Activated CD4-positive, alpha-beta T cell treated with anti-CD3 and anti-CD28 coated beads for 48 hours (primary cell): ENCODE measurements around the gene ACSM6.
"Not testable (repeated sequence)": the region's sequence is repeated elsewhere in the genome, so short reads cannot be mapped to it uniquely, and the experiment has no call there.

ENCODE experiments used
- DNase-seq: peaks from one replicate; pipeline ENCODE4 v3.0.0-alpha.2; 2020

The ACSM6 gene, protein sequence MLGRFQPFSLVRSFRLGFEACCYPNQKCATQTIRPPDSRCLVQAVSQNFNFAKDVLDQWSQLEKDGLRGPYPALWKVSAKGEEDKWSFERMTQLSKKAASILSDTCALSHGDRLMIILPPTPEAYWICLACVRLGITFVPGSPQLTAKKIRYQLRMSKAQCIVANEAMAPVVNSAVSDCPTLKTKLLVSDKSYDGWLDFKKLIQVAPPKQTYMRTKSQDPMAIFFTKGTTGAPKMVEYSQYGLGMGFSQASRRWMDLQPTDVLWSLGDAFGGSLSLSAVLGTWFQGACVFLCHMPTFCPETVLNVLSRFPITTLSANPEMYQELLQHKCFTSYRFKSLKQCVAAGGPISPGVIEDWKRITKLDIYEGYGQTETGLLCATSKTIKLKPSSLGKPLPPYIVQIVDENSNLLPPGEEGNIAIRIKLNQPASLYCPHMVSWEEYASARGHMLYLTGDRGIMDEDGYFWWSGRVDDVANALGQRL

DNA sequence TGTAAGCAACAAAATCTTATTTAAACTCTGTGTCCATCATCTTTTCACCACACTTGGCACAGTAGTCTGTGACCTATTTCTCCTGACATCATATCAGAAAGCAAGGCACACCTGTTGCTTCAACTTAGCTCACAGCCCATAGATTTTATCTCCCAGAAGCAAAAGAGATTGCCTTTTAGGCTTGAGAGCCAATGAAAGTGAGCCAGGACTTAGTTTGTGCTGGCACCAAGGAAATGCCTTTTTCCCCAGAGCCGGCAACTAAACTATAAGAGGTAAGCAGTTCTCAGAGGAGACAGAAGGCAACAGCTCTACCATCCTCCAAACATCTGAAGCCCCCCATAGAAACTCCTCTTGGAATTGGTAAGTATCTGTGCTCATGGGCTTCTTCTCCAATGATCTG, at the start of gene ACSM6:
ACSM6 (plus strand) TSS at position 295 of the 400 bp plus-strand sequence. CDS start 248 bp downstream, outside the sequence.
- no peak for DNase-seq

DNA sequence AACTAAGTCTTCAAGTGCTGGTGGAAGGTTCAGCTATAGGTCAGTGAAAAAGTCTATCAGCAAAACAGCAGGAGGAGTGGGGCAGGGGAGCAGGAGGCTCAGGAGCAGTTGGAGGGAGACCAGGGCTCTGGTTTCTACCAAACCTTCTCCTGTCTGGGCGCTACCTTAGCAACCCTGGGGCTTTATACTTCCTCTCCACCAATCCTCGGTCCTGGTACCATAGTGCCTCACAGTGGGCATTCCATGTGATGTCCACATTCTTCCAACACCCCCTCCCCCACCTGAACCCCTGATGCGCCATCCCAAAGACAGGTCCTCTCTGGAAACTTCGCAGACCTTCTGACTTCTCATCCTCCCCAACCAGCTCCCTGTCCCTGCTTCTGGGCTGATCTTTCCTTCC, 25.3 kb upstream of the ACSM6 start:
- DNase-seq = no peak

DNA sequence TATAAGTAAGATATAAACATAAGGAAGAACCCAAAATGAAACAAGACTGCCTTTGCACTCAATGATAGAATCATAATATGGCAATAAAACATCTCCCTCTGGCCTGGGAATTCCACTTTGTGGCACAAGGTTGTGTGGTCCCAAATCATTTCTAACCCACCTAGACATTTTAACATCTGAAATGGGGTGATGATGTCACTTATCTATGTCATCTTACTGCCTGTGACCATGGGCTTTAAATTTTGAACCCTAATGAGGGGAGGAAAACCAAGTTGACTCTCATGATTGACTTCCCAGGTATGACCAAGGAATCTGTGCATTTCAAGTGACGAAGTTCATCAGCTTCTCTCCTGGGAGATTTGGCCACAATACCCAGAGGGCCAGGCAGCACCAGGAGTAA, 24.5 kb upstream of the ACSM6 start:
- no peak for DNase-seq

DNA sequence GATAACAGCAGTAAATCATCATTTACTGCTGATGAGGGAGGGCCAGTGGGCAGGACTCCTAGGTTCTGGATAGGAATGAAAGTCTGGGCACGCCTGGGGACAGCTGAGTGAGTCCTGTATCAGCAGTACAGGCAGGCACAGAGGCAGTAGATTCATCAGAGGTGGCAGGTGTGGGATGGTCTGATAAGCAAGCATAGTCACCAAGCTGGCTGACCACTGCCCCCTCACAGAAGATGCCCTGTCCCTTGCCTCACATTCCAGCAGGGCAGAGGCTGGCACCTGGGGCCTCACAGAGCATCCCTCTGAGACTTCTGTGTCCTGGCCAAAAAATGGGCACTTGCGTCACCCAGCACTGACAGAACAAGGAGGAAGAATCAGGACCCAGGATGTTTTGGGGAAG, 23.2 kb upstream of the ACSM6 start:
- no peak for DNase-seq

DNA sequence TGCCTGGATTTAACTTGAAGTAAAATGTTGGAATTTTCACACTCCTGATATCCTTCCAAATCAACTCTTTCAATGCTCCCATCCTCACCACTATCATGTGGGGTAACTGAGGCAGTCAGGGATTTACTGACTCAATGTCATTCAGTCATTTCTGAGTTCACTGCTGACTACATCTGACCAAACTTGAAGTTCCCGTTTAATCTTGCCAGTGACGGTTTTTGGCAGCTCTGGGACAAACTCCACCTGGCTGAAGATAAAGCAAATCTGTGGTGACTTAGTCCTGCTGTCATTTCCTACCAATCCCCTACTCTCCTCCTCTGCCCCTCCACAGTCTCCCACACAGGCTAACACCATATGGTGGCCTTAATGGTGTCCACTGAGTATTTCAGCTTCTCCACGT, 22.7 kb upstream of the ACSM6 start:
- no peak for DNase-seq

DNA sequence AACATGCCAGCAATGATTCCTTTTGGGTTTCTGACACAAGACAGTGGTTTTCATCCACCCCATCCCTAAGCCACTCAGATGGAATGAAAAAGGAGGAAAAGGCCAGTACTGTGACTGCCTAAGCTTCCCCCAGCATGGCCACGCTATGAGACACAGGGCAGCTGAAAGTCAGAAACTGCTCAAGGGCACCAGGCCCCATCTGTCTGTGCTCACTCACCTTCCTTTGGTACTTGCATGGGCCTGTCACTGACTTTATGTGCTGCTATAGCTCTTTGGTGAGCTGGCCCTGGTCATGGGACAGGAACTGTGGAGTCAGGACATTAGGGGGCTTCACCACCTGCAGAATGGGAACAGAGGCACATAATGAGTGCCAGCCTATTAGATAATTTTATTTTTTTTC, 21.2 kb upstream of the ACSM6 start:
- no peak for DNase-seq

DNA sequence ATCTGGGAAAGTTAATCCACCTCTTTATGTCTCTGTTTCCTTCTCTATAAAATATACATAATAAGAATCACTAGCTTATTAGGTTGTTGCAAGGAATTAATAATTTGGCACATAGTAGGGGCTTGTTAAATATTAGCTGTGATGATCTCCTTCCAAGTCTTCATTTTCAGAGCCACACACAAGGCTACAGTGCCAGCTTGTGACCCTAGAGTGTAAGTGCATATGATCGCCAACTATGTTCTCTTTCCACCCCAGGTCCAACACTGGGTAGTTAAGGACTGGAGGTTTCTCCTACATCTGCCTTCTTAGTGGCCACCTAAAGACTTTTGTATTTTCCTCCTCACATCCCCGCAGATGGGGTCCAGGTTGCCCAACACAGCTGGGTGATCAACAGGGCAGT, 17.9 kb upstream of the ACSM6 start:
- DNase-seq = no peak

DNA sequence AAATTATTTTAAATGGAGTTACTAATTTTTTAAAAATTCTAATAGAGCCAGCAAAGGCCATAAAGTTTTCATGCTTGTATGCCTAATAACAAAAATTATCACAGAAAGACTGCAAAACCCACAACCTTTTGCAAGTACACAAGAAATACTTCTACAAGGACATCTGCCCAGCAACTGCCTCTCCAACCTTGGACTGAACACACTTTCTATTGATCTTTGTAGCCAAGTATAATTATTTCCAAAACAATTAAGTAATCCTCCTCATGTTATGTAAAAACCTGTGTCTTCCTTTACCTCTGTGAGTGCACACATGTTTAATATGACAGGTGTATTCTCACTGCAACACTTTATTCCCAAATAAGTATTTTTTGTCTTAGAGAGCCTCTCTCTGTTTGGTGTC, 16.6 kb upstream of the ACSM6 start:
- no peak for DNase-seq

DNA sequence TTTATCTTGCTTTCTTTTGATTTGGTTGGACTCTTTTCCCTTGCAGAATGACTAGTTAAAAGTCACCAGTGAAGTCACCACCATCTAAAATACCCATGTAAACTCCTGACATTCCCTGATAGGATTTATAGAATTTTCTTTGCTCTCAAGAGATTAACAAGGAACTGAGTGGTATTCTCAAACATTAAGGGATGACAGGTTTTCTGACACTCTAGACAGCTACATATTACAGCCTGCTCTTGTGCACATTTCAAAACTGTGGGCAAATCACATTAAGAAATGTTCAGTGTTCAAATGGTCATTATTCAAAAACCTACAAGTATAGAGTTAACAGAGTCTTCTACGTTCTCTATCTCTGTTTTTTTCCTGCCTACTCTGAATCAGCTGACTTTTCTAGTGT, 15.8 kb upstream of the ACSM6 start:
- DNase-seq = no peak

DNA sequence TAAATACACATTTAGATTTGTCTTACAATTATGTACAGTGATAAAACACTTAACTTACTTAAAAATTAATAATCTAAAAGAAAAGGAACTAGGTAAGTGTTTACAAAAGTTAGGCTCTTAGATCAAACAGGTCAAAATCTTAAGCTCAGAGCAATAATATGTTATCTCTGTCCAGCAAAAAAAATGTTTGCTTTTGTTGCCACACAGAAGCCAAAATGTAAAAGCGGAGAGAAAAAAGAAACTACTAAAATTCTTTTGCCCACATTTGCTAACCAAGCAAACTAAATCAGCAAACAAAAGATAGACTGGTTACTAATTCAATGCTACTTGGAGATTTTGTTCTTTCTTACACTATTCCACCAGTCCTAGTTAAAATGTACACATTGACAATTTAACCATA, 15.2 kb upstream of the ACSM6 start:
- no peak for DNase-seq

DNA sequence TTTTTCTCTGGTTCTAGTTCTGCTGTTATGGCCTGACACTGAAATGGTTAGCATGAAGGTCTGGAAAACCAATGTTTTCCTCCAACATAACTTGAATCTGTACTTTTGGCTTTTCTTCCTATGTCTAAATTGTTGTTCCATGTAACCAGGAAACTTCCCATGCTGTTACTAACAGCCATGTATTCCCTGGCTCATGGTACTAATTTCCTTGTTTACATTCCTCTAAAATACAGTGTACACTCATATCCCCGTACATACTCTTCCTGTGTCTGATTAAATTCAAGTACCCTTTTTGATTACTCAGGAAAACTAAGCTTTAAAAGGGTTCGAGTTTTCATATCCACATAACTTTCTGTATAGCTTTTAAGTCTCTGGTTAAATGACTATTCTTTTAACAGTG, 12.3 kb upstream of the ACSM6 start:
- no peak for DNase-seq

DNA sequence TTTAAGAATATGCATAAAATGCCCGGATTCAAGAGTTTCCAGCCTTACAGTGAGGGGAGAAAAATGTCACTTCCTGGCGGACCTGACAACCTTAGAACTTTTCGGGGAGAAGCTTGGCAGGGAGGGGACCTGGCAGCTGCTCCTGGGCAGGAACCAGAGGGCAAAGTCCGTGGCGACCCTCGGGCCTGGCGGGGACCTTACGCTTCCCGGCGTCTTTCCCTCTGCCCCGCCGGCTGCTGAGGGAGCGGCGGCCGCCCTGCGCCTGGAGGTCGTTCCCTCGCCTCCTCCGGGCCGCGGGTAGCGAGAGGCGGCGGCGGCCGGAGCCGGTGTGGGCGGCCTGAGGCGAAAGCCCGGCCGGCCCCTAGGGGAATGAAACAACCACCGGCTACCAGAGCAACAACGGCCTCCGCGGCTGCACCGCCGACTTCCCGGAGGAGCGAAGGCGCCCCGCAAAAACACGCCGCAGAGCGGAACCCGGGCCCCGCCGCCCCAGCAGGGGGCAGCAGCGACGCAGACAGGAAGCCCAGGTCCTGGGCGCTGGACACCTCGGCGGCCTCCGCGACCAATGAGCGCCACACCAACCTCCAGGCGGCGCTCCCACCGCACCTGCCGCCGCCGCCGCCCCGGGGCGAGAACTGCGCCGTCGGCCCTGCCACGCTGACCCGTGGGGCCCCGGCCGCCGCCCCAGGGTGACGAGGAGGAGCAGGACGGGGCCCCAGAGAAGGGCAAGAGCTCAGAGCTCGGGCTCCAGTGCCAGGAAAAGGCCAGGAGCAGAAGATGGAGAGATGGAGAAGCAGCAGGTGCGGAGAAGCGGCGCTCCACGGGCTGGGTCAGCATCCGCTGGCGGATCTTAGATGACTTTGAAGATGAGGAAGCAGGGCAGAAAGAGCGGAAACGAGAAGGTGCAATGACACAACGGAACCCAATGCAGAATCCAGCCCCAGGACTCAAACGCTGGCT, 10.5 kb upstream of the ACSM6 start:
- DNase-seq = peak; percentile 84

DNA sequence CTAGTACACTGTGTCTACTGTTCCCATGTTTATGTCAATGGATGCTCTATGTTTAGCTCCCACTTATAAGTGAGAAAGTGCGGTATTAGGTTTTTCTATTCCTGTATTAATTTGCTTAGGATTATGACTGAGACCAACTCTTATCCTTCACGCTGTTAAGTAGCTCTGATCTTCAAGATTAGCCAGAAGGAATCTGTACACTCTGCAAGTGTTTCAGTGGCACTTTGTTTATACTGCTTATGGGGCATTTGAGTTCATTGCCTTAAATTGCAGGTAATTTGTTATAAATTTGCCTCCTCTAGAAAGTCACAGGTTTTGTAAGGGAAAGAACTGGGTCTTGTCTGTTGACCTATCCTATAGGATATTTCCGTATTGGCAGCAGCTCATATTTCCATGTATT, 6.4 kb upstream of the ACSM6 start:
- DNase-seq = no peak

DNA sequence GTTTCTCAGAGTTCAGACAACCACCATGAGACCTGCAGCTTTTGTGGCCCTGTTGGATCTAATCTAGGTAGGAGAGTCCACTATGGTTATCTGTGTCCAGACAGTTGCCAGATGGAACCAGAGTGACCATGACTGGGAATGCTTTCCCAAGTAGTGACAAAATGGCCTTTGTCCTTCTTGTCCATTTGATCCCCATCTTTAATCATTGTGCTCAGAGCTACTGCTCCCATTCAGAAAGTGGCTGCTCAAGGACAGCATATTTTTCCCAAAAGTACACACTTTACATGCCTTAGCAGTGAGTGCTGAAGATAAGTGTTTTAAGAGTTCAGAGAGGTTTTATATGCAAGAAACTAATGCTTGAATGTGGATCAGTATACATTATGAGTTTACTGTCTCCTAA, 5.4 kb upstream of the ACSM6 start:
- no peak for DNase-seq

DNA sequence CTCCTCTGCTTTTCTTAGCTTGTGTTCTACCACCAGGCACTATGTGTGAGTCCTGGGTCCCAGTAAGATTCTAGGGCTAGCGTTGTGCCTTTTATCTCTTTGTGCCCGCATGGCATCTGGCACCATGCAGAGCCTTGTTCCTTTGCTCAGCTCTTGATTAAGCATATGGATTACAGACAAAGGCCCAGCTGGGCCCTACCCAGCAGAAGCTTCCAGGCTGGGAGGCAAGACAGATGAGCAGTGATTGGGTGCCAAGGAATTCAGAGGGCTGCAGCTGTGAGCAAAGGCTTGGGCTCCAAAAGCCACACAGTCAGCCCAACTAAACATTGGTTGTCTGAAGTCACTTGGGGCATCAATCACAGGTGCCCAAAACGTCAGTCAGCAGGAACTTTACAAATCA, 2.0 kb downstream of the ACSM6 start:
- DNase-seq = no peak

DNA sequence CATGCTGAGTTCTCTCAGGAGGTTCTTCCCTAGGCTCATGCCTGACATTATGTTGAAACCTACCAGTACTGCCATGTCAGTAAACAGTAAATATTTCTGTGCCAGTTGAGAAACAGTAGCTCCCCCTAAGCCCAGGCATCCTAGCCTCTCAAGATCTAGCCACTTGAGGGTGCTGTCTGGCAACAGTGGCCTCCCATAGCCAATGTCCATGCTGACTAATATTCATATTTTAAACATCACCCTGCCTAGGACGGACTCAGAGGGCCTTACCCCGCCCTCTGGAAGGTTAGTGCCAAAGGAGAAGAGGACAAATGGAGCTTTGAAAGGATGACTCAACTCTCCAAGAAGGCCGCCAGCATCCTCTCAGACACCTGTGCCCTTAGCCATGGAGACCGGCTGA, 7.7 kb downstream of the ACSM6 start:
- no peak for DNase-seq

DNA sequence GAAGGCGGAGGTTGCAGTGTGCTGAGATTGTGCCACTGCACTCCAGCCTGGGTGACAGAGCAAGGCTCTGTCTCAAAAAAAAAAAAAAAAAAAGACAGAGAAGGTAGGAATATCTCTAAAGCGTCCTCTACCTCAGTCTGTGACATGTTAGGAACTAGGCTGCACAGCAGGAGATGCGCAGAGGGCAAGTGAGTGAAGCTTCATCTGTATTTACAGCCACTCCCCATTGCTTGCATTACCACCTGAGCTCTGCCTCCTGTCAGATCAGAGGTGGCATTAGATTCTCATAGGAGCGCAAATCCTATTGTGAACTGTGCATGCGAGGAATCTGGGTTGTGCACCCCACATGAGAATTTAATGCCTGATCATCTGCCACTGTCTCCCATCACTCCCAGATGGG, 8.8 kb downstream of the ACSM6 start:
- DNase-seq = not testable (repeated sequence)

DNA sequence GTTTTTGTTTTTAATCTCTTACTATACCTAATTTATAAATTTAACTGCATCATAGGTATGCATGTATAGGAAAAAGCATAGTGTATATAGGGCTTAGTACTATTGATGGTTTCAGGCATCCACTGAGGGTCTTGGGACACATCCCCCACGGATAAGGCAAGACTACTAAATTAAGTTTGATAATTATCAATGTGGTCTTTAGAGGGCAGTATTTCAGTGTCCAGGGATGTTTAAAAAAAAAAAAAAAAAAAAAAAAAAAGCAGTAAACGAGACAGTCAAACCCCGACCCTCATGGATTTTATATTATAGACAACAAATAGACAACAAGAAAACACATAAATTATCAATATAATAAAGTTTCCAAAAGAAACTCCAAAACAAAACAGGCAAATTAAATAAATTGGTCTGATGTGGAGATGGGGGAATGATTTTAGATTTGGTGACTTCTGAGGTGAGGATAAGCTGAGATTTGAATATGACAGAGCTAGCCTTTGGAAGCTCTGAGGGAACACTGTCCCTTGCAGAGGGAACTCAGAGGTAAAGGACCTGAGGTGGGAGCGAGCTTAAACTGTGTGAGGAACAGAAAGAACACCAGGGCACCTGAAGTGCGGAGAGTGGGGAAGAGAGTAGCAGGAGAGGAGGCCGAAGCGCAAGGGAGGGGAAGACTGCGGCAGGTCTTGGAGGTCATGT, 14.8 kb downstream of the ACSM6 start:
- no peak for DNase-seq

DNA sequence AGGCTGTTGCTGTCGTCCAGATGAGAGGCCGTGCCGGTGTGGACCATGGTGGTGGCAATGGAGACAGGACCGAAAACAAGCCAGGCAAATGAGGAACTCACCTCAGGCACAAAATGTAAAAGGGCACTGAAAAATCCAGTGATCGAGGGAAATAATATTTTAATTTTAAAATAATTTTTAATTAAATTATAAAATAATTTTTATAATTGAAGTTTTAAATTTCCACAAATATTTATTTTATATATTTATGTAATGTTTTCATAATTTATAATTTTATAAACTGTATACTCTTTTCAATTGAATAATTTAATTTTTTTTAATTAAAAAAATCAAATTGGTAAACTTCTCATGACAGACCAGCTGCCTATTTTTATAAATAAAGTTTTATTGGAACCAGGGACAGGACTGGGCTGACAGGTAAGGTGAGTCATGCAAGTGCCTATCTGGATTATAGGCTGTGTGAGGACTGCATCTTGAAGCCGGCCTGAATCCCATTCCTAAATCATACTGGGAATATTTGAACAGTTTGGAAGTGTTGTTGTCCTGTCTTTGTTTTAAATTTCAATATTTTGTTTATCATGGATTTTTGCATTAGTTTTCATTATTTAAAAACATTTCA, 15.6 kb downstream of the ACSM6 start:
- no peak for DNase-seq

DNA sequence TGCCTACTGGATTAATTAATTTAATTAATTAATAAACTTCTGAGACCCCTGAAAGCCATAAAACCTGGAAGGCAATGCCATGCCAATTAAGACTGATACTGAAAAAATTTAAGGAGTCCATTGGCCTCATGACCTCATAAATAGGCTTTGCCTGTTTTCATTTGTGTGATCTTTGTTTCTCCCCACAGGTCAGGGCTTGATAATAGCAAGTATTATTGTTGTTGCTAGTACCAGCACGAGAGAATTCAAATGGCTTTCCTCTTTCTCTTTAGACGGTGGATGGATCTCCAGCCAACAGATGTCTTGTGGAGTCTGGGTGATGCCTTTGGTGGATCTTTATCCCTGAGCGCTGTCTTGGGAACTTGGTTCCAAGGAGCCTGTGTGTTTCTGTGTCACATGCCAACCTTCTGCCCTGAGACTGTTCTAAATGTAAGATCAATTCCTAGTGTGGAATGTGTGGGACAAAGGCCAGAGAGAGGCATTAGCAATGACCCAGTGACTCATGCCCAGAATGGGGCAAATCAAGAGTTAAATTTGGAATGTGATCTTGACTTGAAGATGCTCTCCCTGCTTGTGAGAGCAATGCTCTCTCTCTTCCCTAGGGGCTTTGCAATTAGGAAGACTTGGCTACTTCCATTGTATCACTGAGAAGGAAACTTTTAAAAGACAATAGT, 17.7 kb downstream of the ACSM6 start:
- DNase-seq = no peak

DNA sequence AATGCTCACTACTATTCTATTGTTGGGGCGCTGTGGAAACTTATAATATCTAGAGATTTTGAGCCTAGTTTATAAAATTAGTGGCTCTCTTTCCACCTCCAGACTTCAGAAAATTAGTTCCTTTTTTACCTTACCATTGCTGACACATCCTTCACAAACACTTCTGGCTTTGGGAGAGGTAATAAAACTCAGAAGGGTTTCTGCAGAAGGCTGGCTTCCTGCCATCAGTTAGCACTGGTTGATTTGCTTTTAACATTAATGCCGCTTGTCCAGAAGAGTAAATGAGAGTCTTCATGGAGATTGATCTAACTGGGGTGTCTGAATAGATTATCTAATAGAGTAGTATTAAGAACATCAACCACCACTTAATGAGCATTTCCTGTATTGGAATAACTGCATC, 20.3 kb downstream of the ACSM6 start:
- DNase-seq = no peak

DNA sequence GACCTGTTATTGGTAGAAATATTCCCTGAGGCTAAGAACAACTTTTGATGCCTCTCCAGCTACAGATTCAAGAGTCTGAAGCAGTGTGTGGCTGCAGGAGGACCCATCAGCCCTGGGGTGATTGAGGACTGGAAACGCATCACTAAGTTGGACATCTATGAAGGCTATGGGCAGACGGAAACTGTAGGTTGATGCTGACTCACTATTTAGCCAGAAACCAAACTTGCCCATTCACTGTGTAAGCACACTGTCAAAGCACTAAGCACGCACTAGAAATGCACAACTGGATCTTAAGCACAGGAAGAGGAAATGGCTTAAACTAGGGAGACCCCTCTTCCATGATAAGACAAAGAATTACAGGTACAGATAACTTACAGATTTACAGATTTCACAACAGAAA, 20.8 kb downstream of the ACSM6 start:
- no peak for DNase-seq
